Measurements from ENCODE around the gene CHSY1. TPM values are rescaled to one million over a fixed set of nuclear protein-coding genes. Genes with fewer than 3 reads are reported as not detected.

Gene CHSY1
- polyA plus RNA-seq, 1 donor from 2014 or later, result 16.1 TPM

DNA sequence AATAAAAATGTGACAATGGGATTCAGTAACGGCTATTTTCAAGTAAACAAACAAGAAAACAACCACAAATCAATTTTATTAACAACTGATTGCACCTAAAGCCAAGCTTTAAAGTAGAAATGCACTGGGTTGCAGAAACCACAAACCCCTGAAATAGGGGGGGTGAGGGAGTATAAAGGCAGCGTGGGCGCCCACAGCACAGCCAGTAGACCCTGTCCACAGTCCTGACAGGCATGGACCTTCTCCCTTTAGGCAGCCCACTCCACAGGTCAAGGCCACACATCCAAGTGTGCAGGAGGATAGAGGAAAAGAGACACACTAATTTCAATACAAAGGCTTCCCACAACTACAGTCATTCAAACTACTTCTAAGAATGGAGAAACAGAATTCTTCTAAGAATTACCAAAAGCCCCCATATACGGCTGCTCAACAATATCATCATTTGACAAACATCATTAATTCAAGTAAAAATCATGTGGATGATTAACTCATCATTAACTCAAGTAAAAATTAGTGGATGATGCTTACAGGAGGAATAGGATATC, 48.7 kb downstream of the CHSY1 start (continued):
- no peak for TF ChIP-seq MXI1 (conservative IDR thresholded peaks at IDR 0.05; ENCODE audit: poor library complexity, severe bottlenecking)

DNA sequence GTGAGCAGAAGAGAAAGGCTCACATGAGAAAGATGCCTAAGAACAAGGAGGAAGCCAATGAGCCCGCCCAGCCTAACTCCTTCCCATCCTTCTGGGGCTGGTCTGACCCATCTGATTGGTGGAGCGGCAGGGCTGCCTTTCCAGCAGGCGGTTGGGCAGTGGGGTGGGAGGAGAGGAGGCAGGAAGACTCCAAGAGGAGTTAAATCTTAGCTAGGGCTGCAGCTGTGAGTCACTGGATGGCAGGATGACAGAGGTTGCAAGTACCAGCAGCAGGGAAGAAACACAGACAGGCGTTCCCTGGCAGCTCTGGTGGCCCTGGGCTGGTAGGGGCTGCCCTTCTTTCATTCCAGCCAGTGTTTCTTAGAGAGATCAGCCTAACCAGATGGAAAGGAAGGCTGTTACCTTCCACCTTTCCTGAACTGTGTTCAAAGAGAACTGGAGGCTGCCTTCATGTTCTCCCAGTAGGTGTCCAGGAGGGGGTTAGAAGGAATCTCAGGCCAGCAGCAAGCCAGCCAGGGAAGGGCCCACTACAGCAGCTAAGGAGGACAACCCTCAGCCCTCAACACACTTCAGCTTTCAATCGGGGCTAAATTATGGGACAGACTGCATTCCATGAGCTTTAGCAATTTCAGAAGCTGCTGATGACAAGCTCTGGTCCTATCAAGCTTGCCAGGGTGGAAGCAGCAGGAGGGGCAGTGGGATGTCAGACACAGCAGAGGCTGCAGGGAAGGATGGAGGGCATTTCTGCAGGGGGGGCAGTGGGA, 50.3 kb downstream of the CHSY1 start:
- H3K9me3 ChIP-seq (ENCODE audit: low read length), result no peaks in the 10 kb centered on the region
- H3K4me2 ChIP-seq (ENCODE audit: low read length), result no peak overlapping the region
- H3K36me3 ChIP-seq (ENCODE audit: insufficient read depth, low read length), result no peaks in the 10 kb centered on the region
- H3K9ac ChIP-seq (ENCODE audit: low read length), result peak overlapping the region; percentile 12
- no peaks in the 10 kb centered on the region for H3K27me3 ChIP-seq (ENCODE audit: insufficient read depth, low read depth, low read length)
- H3K4me3 ChIP-seq (ENCODE audit: low read length), result peak overlapping the region; percentile 15
- H3F3A ChIP-seq (ENCODE audit: insufficient read depth, low read length, poor library complexity, severe bottlenecking), result no peaks in the 10 kb centered on the region
- no peak overlapping the region for H2AFZ ChIP-seq (ENCODE audit: low read depth, low read length)
- no peaks in the 10 kb centered on the region for H3K9me2 ChIP-seq (ENCODE audit: insufficient read depth, low read length)
- no peak overlapping the region for H3K27ac ChIP-seq (ENCODE audit: low read length)
- TF ChIP-seq RAD21 (conservative IDR thresholded peaks at IDR 0.05), result no peak
- no peaks in the 10 kb centered on the region for H4K20me1 ChIP-seq (ENCODE audit: insufficient read depth)
- peaks cover 17% of the 10 kb centered on the region for H3K79me2 ChIP-seq (replicated peaks; ENCODE audit: insufficient read depth, low read length)

DNA sequence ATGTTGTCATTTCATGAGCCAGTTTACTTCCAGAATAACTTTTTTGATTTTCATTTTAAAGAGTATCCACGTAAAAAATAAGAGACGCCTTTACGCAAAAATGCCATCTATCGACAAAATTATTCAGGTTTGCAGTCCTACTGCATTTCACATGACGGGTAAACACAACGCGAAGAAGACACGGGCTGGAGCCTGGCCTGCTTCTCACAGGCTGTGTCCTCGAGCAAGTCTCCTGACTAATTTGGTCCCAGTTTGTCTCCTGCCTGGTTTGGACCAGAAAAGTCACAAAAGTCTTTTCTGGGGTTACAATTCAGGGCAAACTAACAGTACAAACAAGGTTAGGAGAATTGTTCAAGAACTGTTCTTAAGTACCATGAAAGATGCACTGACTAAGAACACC, 51.7 kb downstream of the CHSY1 start:
- TF ChIP-seq POLR2AphosphoS5 (IDR thresholded peaks at IDR 0.05) (no peak), EP300 (conservative IDR thresholded peaks at IDR 0.05; ENCODE audit: poor library complexity, severe bottlenecking) (no peak), SMC3 (conservative IDR thresholded peaks at IDR 0.05; ENCODE audit: poor library complexity) (no peak), RAD21 (conservative IDR thresholded peaks at IDR 0.05) (no peak), MXI1 (conservative IDR thresholded peaks at IDR 0.05; ENCODE audit: poor library complexity, severe bottlenecking) (no peak), TAF1 (IDR thresholded peaks at IDR 0.05; ENCODE audit: low read depth) (no peak), EZH2 (IDR thresholded peaks at IDR 0.05; ENCODE audit: borderline replicate concordance, insufficient read depth, low read length, poor library complexity, severe bottlenecking) (no peak)
- TF ChIP-seq, protein P1, sequence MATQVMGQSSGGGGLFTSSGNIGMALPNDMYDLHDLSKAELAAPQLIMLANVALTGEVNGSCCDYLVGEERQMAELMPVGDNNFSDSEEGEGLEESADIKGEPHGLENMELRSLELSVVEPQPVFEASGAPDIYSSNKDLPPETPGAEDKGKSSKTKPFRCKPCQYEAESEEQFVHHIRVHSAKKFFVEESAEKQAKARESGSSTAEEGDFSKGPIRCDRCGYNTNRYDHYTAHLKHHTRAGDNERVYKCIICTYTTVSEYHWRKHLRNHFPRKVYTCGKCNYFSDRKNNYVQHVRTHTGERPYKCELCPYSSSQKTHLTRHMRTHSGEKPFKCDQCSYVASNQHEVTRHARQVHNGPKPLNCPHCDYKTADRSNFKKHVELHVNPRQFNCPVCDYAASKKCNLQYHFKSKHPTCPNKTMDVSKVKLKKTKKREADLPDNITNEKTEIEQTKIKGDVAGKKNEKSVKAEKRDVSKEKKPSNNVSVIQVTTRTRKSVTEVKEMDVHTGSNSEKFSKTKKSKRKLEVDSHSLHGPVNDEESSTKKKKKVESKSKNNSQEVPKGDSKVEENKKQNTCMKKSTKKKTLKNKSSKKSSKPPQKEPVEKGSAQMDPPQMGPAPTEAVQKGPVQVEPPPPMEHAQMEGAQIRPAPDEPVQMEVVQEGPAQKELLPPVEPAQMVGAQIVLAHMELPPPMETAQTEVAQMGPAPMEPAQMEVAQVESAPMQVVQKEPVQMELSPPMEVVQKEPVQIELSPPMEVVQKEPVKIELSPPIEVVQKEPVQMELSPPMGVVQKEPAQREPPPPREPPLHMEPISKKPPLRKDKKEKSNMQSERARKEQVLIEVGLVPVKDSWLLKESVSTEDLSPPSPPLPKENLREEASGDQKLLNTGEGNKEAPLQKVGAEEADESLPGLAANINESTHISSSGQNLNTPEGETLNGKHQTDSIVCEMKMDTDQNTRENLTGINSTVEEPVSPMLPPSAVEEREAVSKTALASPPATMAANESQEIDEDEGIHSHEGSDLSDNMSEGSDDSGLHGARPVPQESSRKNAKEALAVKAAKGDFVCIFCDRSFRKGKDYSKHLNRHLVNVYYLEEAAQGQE (IDR thresholded peaks at IDR 0.05; ENCODE audit: borderline replicate concordance), result no peak
- TF ChIP-seq, protein P2, sequence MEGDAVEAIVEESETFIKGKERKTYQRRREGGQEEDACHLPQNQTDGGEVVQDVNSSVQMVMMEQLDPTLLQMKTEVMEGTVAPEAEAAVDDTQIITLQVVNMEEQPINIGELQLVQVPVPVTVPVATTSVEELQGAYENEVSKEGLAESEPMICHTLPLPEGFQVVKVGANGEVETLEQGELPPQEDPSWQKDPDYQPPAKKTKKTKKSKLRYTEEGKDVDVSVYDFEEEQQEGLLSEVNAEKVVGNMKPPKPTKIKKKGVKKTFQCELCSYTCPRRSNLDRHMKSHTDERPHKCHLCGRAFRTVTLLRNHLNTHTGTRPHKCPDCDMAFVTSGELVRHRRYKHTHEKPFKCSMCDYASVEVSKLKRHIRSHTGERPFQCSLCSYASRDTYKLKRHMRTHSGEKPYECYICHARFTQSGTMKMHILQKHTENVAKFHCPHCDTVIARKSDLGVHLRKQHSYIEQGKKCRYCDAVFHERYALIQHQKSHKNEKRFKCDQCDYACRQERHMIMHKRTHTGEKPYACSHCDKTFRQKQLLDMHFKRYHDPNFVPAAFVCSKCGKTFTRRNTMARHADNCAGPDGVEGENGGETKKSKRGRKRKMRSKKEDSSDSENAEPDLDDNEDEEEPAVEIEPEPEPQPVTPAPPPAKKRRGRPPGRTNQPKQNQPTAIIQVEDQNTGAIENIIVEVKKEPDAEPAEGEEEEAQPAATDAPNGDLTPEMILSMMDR (IDR thresholded peaks at IDR 0.05; ENCODE audit: poor library complexity, severe bottlenecking), result no peak
- no peaks in the 10 kb centered on the region for H4K20me1 ChIP-seq (ENCODE audit: insufficient read depth)

More for the DNA sequence above, 51.7 kb downstream of the CHSY1 start:
- no peaks in the 10 kb centered on the region for H3F3A ChIP-seq (ENCODE audit: insufficient read depth, low read length, poor library complexity, severe bottlenecking)
- H3K9me2 ChIP-seq (ENCODE audit: insufficient read depth, low read length), result no peaks in the 10 kb centered on the region
- no peak overlapping the region for H3K4me3 ChIP-seq (ENCODE audit: low read length)
- peaks cover 18% of the 10 kb centered on the region for H3K79me2 ChIP-seq (replicated peaks; ENCODE audit: insufficient read depth, low read length)
- no peak overlapping the region for H3K9ac ChIP-seq (ENCODE audit: low read length)
- no peak overlapping the region for H3K27ac ChIP-seq (ENCODE audit: low read length)
- no peak overlapping the region for H3K4me2 ChIP-seq (ENCODE audit: low read length)
- H3K9me3 ChIP-seq (ENCODE audit: low read length), result no peaks in the 10 kb centered on the region
- H3K36me3 ChIP-seq (ENCODE audit: insufficient read depth, low read length), result no peaks in the 10 kb centered on the region
- no peaks in the 10 kb centered on the region for H3K27me3 ChIP-seq (ENCODE audit: insufficient read depth, low read depth, low read length)
- no peak overlapping the region for H2AFZ ChIP-seq (ENCODE audit: low read depth, low read length)

All from neural cell (in vitro differentiated cells).